IPS-11a (cell line): ENCODE data around the gene ZNF687.
A peak's percentile ranks its signal among the peaks of the same experiment; 100 is the strongest.
"Not testable (repeated sequence)": the region's sequence is repeated elsewhere in the genome, so short reads cannot be mapped to it uniquely, and the experiment has no call there.

ENCODE experiments used
- H3K4me3 ChIP-seq: one replicate; pipeline ENCODE4 v1.5.1; 2013; ENCODE audit warnings: low read depth, low read length, control low read depth

Gene ZNF687

GRCh38 chr1:151281969-151282882, at the start of gene ZNF687:
ZNF687 (plus strand) TSS chr1:151282299; CDS start chr1:151286292, 3,993 bp downstream.
- peak within 1 kb of the TSS; percentile 98 for H3K4me3 ChIP-seq

GRCh38 chr1:151235235-151235634, 46.9 kb upstream of the ZNF687 start:
- no peak overlapping the region for H3K4me3 ChIP-seq

- H3K4me3 ChIP-seq: no peak overlapping the region
Measured at GRCh38 chr1:151237678-151238466, 44.2 kb upstream of the ZNF687 start.

GRCh38 chr1:151238467-151238739, 43.7 kb upstream of the ZNF687 start:
- no peak overlapping the region for H3K4me3 ChIP-seq

GRCh38 chr1:151242442-151242841, 39.7 kb upstream of the ZNF687 start:
- H3K4me3 ChIP-seq: no peak overlapping the region

- no peak overlapping the region for H3K4me3 ChIP-seq
Measured at GRCh38 chr1:151243683-151244216, 38.3 kb upstream of the ZNF687 start.

GRCh38 chr1:151246786-151247185, 35.3 kb upstream of the ZNF687 start:
- H3K4me3 ChIP-seq: no peak overlapping the region

GRCh38 chr1:151251656-151252470, 30.2 kb upstream of the ZNF687 start:
- H3K4me3 ChIP-seq: no peak overlapping the region

- peak within 1 kb of the TSS; percentile 94 for H3K4me3 ChIP-seq
Measured at GRCh38 chr1:151254217-151255213, 27.6 kb upstream of the ZNF687 start, which contains the start of gene PSMD4. PSMD4 (plus strand) TSS chr1:151254734; CDS start chr1:151254783, 49 bp downstream.

- H3K4me3 ChIP-seq: peak overlapping the region; percentile 94
Measured at GRCh38 chr1:151255381-151255780, 26.7 kb upstream of the ZNF687 start.

GRCh38 chr1:151259351-151259750, 22.7 kb upstream of the ZNF687 start:
- H3K4me3 ChIP-seq: no peak overlapping the region

GRCh38 chr1:151265446-151266236, 16.5 kb upstream of the ZNF687 start:
- no peak overlapping the region for H3K4me3 ChIP-seq

GRCh38 chr1:151266315-151266714, 15.8 kb upstream of the ZNF687 start:
- H3K4me3 ChIP-seq: no peak overlapping the region

GRCh38 chr1:151266821-151267220, 15.3 kb upstream of the ZNF687 start:
- H3K4me3 ChIP-seq: no peak overlapping the region

- H3K4me3 ChIP-seq: no peak overlapping the region
Measured at GRCh38 chr1:151267760-151268159, 14.3 kb upstream of the ZNF687 start.

GRCh38 chr1:151273924-151274466, 8.1 kb upstream of the ZNF687 start:
- H3K4me3 ChIP-seq: no peak overlapping the region

- not testable (repeated sequence) for H3K4me3 ChIP-seq
Measured at GRCh38 chr1:151275341-151275740, 6.8 kb upstream of the ZNF687 start.

- no peak overlapping the region for H3K4me3 ChIP-seq
Measured at GRCh38 chr1:151277249-151277648, 4.8 kb upstream of the ZNF687 start.
